Chondrocyte (in vitro differentiated cells): ENCODE measurements around the gene PMFBP1. TPM values are rescaled to one million over a fixed set of nuclear protein-coding genes. Genes with fewer than 3 reads are reported as not detected.

ENCODE experiments used
- DNase-seq: peaks from one replicate; pipeline ENCODE4 v3.0.0; 2021; ENCODE audit warnings: mixed read lengths, low spot score
- H3K27ac Mint-ChIP-seq: one replicate; pipeline ENCODE4 v1.8.0; 2021; ENCODE audit warnings: mild to moderate bottlenecking, moderate library complexity, mixed read lengths; ENCODE audit not compliant: unreplicated experiment
- H3K27me3 Mint-ChIP-seq: 2 replicates; pipeline ENCODE4 v1.8.0; 2021; ENCODE audit warnings: low read depth, mixed read lengths
- H3K36me3 Mint-ChIP-seq: 2 replicates; pipeline ENCODE4 v1.8.0; 2021; ENCODE audit warnings: low read depth, mixed read lengths
- H3K4me1 Mint-ChIP-seq: 2 replicates; pipeline ENCODE4 v1.8.0; 2021; ENCODE audit warnings: low read depth, mild to moderate bottlenecking, mixed read lengths
- H3K4me3 Mint-ChIP-seq: one replicate; pipeline ENCODE4 v1.8.0; 2021; ENCODE audit warnings: mild to moderate bottlenecking, moderate library complexity, mixed read lengths; ENCODE audit not compliant: unreplicated experiment
- H3K9me3 Mint-ChIP-seq: 2 replicates; pipeline ENCODE4 v1.8.0; 2021; ENCODE audit warnings: low read depth, mixed read lengths
- CTCF ChIP-seq: fragments of 200-600 bp; sonication (generic); IDR thresholded peaks from 2 replicates; pipeline ENCODE4 v1.5.0; 2021; ENCODE audit warnings: antibody characterized with exemption, mild to moderate bottlenecking, moderate library complexity
- total RNA-seq: library from RNA; stranded (reverse); gene quantifications from 3 replicates; pipeline ENCODE4 v1.2.1, GENCODE V29; 2021

Gene PMFBP1
- total RNA-seq, 1 donor from 2014 or later = 0.30 TPM

GRCh38 chr16:72112906-72113615 lies 58.9 kb downstream of the PMFBP1 start:
- peaks cover 9% of the 10 kb centered on the region for H3K9me3 Mint-ChIP-seq
- no peaks in the 10 kb centered on the region for H3K27me3 Mint-ChIP-seq
- no peak for DNase-seq
- no peak overlapping the region for H3K4me3 Mint-ChIP-seq
- TF ChIP-seq CTCF = no peak
- no peak overlapping the region for H3K27ac Mint-ChIP-seq
- peaks cover 39% of the 10 kb centered on the region for H3K36me3 Mint-ChIP-seq
- H3K4me1 Mint-ChIP-seq = no peaks in the 10 kb centered on the region

- TF ChIP-seq CTCF = no peak
- H3K27ac Mint-ChIP-seq = no peak overlapping the region
- H3K4me3 Mint-ChIP-seq = no peak overlapping the region
- H3K4me1 Mint-ChIP-seq = no peaks in the 10 kb centered on the region
- no peak for DNase-seq
- H3K27me3 Mint-ChIP-seq = no peaks in the 10 kb centered on the region
- H3K9me3 Mint-ChIP-seq = peaks cover 9% of the 10 kb centered on the region
- H3K36me3 Mint-ChIP-seq = peaks cover 44% of the 10 kb centered on the region
Measured at GRCh38 chr16:72112452-72112792, 59.5 kb downstream of the PMFBP1 start.

GRCh38 chr16:72111657-72112451 lies 60.1 kb downstream of the PMFBP1 start:
- no peak overlapping the region for H3K4me3 Mint-ChIP-seq
- H3K27me3 Mint-ChIP-seq = no peaks in the 10 kb centered on the region
- no peak for TF ChIP-seq CTCF
- H3K27ac Mint-ChIP-seq = no peak overlapping the region
- H3K9me3 Mint-ChIP-seq = peaks cover 9% of the 10 kb centered on the region
- H3K4me1 Mint-ChIP-seq = no peaks in the 10 kb centered on the region
- peaks cover 48% of the 10 kb centered on the region for H3K36me3 Mint-ChIP-seq
- no peak for DNase-seq

DNA sequence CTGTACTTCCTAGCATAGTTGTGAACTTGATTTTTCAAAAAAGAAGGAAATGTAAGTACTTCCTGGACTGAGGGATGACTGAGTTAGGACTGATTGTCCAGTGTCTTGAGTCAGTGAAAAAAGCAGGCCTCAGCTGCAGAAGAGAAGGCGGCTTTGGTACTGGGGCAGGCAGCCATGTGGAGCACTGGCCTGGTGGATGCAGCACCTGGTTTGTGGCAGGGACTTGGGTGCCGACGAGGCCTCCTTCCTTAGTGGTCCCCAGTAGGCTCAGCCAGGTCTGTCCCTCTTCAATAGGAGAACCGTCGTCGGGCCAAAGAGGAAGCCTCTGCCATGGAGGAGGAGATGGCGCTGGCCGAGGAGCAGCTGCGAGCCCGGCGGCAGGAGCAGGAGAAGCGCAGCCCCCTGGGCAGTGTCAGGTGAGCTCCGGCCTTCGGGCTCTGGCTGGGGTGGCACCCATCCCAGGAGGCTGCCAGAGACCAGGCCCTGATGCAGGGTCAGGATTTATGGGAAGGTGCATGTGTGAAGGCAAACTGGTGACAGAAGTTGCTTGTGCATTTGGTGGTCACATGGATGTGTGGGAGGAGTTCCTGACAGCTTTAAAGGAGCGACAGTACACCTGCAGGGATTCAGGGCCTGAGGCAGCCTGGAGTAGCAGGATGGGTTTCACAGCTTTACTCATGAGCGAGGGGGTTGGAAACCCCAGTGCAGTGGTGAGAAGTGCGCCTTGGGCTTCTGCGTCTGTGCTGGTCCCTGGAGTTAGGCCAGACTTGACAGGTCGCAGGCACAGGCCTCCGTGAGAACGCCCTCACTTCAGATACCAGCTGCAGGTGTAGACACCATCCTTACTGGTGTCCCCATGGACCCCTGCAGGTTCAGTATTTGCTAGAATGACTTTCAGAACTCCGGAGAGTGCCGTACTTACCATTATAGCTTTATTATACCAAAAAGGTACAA lies 61.0 kb downstream of the PMFBP1 start:
- no peak overlapping the region for H3K27ac Mint-ChIP-seq
- H3K4me3 Mint-ChIP-seq = no peak overlapping the region
- peaks cover 53% of the 10 kb centered on the region for H3K36me3 Mint-ChIP-seq
- DNase-seq = no peak
- TF ChIP-seq CTCF = no peak
- no peaks in the 10 kb centered on the region for H3K4me1 Mint-ChIP-seq
- H3K9me3 Mint-ChIP-seq = peaks cover 9% of the 10 kb centered on the region
- no peaks in the 10 kb centered on the region for H3K27me3 Mint-ChIP-seq
